GM04504 (cell line): ENCODE data around the gene SLC22A23.

Source experiments
- DNase-seq: peaks from one replicate; pipeline ENCODE4 v3.0.0-alpha.2; 2012; ENCODE audit warnings: low read depth

The SLC22A23 gene

DNA sequence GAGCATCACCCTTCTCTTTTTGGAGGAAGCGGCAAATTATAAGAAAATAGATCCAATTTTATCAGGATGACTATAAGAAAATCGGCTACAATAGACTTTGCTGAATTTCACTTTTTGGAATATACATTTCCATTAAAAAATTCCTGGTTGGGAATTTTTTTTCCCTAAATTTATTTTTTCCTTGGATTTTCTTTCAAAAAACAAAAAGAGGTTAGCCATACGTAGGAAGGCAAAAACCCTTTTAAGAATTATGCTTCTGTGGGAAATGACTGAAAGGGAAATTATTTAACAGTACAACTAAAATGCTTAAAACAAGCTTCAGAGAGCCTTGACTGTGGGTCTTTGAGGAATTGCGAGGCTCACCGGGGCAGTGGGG lies 86.9 kb downstream of the SLC22A23 start:
- no peak for DNase-seq

DNA sequence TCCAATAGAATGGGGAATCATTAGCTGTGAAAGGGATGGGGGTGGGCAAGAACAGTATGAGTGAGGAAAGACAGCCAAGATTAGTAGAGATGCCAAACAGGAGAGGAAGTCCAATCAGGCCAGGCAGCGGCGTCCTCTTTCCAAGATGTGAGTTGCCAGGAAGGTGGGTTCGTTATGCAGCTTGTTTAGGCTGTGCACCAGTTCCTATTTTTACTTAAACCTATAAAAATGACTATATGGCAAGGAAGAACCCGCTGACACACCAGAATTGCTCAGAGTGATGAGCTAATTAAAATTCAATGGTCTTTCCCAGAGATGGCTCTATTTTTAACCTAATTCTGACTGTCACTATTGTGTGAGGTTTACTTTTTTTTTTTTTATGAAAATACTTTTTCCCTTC lies 88.2 kb downstream of the SLC22A23 start:
- no peak for DNase-seq

DNA sequence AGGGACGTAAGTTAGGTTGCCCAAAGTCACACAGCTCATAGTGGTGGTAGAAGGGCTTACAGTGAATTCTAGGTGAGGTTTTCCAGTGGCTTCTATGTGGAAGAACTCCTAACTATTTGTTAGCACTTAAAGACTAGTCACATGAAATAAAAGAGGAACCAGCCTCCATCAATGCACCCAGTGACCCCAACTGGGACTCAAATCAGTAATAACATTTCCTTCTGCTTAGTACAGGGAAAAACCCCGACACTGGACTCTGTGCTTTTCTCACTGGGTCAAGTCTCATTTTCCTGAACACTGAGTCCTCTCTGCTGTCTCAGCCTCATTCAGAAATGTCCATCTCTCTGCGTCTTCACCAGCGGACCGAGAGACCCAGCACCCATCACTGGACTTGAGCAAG lies 89.2 kb downstream of the SLC22A23 start:
- DNase-seq, result no peak

DNA sequence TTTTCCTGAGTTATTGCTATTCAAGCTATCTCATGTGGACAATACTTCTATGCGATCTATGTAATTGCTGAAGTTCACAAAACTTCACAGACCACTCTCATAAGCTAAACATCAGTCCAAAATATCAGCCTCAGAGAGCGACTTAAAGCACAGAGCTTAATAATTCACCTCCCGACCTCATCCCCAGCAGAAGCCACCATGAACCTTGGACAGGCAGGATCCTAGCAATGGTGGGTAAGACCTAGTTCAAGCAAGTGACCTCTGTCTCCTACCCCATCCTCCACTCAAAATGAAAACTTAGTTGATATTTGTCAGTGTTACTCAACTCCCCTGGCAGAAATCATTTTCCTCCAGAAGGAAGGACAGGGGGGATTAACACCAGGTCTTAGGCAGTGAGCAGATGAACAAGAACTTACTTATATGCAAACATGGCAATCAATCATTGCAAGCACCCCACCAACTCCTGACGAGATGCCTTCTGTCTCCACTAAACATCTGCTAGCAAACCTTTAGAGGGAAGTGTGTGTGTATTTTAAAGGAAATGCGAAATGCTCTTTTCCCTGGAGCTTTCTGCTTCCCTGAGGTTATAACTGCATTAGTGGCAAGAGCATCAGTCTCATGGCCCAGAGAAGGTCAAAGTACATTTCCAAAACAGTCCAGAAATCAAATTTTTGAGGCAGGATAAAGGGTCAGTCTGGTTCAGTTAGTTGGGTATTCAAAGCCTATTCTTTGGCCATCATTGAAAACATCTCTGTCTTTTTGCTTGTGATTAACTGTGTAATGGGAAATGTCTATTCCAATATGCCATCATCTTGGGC lies 90.0 kb downstream of the SLC22A23 start:
- DNase-seq, result no peak

DNA sequence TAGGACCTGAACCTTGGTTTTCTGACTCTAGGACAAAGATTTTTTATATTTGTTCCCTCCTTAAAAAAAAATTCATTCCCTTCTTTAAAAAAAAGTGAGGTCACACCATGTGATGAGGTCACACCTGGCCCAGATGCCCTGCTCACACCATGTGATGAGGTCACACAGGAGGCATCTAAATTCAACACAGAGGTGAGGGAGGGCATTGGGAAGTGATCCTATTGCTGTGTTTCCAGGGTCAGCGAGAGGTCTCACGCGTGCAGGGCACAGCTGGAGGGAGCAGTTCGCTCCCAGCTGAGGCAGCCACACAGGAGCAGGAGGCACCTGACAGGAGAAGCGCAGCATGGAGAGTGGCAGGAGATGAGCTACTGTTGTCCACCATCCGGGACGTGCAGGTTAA lies 92.5 kb downstream of the SLC22A23 start:
- no peak for DNase-seq

DNA sequence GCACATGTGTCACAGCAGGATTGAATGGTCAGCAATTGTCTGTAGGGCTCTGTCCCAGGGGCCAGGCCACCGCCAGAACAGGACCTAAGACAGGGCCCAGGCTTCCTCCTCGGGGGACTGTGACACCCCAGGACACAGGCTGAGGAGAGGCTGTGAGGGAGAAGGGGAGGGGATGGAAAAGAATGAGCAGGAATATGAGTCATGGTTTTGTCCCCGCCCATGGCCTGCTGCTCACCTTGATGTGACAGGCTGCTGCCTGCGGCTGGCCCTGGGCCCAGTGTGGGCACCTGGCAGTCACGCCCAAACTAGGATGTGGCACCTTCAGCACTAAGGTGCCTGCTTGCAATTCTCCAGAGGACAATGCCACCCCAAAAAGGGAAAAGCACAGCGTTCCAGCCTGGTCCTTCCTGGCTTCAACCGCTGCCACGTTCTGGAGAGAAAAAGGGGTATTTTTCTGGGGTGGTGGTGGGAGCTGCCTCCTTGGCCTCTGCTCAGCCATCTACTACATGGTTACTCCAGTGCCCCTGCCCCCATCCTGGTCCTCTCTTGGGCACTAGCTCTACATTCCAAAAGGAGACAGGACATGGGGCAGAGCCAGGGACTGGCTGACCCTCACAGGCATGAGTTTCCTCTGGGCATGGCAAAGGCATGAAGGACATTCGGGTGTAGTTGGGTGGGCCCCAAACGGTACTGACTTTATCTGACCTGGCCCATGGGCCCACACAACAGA lies 93.4 kb downstream of the SLC22A23 start:
- no peak for DNase-seq

DNA sequence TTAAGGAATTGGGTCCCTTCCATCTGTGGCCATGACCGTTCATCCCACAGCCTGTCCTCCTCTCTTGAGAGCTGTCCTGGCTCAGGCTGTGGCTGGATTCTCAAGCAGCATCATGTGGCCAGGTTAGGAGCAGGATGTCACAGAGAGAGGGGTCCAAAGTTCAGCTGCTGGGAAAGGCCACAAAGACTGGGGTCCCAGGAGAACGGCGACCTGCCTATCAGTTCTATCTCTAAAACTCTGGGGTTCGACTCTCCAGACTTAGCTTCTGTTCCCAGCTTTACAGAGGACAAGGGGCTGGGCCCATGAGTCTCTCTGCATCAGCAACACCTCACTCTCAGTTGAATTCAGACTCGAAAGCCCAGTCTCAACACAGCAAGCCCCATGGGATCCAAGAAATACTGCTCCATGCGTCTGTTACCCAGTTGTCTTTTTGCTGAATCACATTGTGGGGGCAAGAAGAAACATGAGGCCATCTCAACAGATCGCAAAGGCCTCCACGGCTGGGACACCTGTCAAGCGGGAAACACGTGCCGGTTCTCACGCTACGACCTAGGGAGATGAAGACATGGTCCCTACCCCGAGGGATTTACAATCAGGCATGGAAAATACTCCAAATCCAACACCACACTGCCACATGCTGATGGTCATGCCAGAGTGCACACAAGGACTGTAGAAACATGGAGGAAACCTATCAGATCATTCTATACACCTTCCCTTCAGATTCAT lies 95.4 kb downstream of the SLC22A23 start:
- no peak for DNase-seq

DNA sequence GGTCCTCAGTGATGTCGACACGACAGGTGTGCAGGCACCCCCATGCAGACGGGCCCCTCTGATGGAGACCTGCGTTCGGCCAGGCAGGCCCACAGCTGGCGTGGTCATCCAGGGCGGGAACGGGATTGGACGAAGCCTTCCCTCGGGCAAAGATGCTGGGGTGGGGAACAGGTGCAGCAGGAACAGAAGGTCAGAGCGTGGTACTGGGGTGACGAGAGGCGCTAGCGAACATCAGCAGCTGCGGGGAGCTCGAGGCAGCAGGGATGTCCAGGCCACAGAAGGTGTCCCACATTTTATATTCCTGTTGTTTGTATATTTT lies 96.2 kb downstream of the SLC22A23 start:
- DNase-seq, result no peak

DNA sequence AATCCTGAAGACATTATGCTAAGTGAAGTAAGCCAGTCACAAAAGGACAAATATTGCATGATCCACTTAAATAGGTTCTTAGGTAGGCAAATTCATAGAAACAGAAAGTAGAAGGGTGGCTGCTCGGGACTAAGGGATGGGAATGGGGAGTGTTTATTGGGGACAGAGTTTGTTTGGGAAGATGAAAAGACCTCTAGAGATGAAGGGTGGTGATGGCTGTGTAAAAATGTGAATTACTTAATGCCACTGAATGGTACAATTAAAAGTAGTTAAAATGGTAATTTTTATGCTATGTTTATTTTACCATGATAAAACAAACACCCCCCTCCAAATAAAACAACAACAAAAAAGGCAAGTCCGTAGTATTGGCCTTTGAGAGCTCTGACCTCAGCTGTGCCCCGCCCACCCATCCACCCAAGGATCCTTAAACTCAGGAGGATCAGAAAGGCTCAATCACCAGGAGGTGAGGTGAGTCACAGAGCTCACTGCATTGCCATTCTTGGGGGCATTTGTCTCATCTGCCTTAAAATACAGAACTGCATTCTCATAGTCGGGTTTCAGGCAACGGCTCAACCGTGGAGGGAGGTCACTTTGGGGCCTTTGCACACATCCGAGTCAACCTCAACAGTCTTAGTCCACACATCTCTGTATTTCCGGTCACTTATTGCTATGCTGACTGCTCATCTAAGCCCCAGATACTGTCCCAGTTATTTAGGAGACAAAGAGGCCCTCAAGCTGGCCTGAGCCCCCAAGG lies 96.7 kb downstream of the SLC22A23 start:
- DNase-seq, result no peak

DNA sequence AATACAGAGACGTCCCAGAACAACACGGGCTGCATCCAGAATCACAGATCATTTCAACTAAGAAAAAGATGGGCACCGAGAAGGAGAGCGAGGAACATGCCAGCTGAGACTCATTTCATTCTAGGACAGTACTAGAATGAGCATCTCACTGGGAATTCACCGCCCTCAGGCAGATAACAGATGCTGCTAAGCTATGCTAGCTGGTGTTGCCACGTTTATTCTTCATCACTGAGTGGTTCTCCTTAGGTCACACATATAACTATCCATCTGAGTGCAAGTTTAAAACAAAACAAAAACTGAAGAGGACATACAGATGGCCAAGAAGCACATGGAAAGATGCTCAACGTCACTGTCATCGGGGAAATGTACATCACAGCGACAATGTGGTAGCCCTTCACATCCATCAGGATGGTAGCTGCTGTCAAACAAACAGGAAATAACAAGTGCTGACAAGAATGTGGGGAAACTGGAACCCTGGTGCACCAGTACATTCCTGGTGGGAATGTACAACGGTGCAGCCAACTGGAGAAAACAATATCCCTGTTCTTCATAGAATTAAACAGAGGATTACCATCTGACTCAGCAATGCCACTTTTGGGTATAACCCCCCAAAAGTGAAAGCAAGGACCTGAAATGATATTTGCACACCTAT lies 97.6 kb downstream of the SLC22A23 start:
- DNase-seq, result no peak

DNA sequence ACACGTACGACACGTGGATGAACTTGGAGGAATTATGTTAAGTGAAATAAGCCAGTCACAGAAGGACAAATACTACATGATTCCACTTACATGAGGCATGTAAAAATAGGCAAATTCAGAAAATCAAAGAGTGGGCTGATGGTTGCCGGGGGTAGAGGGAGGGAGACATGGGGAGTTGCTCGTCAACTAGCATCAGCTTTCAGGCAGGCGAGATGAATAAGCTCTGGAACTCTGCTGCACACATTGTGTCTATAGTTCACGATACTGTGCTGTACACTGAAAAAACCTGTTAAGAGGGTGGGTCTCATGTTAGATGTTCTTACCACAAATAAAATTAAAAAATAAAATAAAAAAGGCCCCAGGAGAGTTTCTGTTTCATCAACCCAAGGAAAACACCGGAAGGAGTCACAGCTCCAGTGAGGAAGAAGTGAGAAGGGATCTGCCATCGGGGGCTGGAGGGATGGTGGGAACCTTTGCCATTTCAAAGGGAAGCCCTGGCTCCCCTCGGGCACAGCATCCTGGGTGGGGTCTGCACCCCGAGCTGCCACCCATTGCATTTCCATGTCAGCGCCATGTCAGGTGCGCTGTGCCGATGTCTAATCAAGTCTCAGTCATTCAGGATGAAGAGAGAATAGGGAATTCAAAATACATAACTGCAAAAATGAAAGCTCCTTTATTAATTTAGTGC lies 98.3 kb downstream of the SLC22A23 start:
- no peak for DNase-seq

DNA sequence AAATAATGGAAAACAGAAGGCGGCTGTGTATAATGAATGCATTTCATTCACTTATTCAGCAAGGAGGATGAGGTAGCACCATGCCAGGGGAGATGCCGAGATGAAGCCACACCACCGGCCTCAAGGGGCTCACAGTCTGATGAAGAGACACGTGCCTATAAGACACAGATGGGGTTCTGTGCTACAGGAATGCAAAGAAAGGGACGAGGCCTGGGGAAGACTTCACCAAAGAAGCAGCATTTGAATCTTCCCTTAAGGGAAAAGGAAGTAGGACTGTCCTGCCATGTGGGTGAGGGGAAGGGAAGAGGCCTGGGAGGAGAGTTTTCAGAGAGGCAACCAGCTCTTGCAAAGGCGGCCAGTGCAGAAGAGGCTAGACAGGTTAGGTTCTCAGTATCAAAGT lies 99.2 kb downstream of the SLC22A23 start:
- DNase-seq, result no peak

DNA sequence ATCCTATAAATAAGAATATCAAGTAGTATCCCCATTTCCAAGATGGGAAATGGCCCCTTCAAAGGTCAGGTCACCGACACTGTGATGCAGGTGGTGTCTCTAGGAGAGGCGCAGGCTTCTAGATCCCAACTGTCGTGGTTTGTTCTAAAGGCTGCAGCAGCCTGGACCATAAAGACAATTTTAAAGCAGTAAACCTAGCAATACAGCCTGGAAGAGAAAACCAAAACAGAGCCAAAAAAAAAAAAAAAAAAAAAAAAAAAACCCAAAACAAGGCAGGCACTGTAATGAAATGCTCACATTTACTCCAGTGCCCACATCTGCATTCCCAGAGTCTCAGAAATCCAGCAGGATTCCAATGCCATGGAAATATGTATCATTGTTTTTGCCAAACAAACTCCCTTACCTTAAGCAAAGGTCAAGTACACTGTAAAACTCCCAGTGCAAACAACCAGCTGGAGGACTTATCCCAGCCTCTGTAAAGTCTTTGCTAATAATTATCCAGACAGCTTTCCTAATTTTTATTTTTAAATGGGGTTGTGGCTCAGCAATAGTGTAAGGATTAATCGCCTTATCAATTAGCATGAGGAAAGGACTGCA lies 99.9 kb downstream of the SLC22A23 start:
- DNase-seq, result no peak

DNA sequence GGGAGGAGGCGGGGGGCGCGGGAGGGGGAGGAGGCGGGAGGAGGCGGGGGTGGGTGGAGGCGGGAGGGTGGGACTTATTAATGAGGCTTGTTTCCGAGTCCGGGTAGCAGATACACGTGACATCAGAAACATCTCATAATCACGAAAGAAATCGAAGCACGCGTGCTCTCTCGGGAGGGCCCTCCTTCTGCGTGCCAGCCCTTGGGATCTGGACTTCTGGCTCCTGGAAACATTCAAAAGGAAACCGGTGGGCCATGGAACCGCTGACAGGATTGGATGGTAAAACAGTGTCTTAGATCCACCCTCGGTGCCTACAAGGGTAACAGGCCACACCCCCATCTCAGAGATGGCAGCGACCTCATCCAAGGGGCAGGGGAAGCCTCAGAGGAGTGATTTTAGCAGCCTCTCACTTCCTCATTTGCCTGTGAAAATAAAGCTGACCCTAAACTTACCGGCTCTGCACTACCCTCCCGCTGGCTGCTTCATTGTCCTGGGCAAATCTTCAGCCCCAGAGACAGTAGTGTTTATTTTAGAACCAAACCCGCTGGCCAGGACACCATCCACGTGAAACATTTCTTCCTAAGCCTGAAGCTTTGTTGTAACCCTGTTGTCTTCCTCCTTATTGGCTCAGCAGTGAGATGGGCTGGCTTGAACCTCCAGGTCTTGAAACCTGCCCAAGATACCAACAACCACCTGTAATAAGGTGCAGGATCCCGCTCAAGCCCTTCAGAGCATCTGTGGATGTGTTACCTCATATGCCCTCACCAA lies 100.6 kb downstream of the SLC22A23 start:
- DNase-seq, result no peak

DNA sequence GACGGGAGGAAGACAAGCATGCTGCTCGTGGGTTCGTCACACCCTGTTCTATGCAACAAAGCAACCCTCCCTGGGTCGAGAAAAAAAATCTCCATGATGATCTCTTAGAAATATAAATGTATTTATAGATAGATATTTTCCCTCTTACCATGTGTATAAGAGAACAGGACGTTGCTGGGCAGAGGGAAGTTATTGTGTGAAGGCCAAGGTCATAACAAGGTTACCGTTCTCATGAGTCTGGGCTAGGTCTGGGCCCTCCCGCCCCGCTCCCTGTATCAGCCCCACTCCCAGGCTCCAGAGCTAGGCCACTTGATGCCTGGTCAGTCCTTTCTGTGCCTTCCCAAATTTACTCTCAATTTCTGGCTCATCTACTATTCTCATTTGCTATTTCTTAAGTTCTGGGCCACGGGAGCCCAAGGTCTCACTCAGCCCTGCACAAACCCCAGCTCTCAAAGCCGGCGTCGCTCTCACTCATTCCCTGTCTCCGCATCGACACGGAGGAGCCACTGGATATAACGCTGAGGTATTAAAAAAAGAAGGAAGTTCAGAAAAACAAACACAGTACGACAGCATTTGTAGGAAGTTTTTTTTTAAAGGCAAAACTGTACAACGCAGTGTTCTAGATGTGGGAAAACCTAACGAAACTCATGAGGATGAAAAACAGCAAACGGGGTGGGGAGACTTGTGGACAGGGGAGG lies 101.3 kb downstream of the SLC22A23 start:
- no peak for DNase-seq

DNA sequence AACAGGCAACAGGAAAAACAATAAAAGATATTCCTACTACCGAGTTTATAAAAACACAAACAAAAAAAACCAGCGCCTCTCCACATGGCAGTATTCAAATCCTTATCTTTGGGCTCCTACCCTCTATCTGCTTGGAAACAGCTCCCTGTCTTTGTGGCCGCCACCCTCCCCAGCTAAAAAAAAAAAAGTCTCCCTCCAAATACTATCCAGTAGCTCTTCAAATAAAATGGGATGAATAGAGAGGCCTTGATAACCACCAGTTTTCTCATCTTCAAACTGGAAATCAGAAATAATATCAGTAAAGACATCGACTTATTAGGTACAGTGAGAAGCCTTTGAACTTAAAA lies 101.9 kb downstream of the SLC22A23 start:
- DNase-seq, result no peak

DNA sequence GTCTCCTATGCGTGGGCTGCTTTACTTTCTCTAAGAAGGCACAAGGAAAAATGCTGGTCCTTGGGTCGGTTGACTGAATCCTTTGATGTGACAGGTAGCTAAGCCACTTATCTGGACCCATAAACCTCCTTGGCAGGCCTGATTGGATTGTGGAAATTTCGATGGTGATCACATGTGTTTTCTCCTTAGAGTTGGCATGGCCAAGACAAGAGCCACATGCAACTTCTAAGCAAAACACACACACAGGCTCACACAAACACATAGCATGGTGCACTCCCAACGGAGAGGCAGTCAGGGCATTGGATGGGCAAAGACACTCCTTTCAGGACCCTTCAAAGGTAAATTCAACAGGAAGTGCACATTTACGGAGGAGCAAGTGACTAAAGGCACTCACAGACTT lies 102.9 kb downstream of the SLC22A23 start:
- no peak for DNase-seq

DNA sequence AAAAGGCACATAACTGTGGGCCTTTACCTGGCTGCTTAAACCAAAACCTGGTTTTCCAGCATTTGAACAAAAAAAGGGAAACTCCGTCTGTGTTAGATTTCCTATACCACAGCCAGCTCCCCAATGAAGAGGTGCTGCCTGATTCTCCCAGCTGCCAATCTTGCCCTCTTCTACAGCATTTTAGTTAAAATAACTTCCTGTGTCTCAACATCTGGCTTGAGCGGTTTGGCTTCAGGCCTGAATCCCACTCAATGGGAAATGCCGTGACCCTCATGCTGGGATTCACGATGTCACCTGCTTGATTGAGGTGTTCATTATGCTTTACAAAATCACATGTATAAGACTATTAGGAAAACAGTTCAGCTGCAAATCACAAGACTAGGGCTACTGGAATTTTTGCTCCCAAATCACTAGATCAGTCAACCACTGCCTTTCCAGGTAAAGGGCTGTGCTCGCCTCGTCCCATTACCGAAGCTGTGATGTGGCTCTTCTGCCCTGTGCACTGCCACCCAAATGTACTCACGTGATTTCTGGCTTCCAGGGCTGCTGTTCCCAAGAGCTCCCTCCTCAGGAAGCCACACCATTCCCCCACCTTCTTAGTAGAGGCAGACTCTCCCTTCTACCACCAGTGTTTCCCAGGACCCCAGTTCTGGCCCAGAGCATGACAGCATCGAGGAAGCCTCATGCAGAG lies 103.5 kb downstream of the SLC22A23 start:
- no peak for DNase-seq

DNA sequence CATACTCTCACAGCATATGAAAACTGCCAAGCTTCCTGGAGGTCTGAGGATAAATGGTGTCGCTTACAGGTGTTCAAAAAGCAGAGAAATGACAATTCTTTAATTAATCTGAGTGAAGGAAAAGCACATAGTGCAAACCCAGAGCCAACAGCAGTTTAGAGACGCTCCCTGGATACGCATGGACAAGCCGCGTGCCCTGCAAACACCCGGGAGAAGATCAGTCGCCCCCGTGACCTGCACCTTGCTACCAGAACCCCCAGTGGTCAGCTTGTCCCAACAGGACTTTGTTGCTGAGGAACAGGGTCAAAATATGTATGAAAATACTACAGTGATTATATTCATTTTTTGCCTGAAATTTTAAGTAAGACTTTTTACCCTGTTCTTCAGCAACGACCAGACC lies 104.2 kb downstream of the SLC22A23 start:
- no peak for DNase-seq
